Trophoblast cell (in vitro differentiated cells and primary cell): ENCODE data around the gene ZNF608.

Experiments
- DNase-seq, 2 donors: peaks; one replicate each; pipeline ENCODE4 v3.0.0-alpha.2; 2016
- H2AFZ ChIP-seq: 2 replicates; pipeline ENCODE4 v1.6.1; 2013; ENCODE audit warnings: low read length, moderate library complexity, mild to moderate bottlenecking; ENCODE audit not compliant: insufficient read depth, poor library complexity
- H2AK5ac ChIP-seq: 2 replicates; pipeline ENCODE4 v1.6.1; 2013; ENCODE audit warnings: mild to moderate bottlenecking, low read length
- H2BK120ac ChIP-seq: 2 replicates; pipeline ENCODE4 v1.6.1; 2013; ENCODE audit warnings: low read length, mild to moderate bottlenecking, moderate library complexity; ENCODE audit not compliant: insufficient read depth, poor library complexity
- H2BK12ac ChIP-seq: 2 replicates; pipeline ENCODE4 v1.6.1; 2013; ENCODE audit warnings: mild to moderate bottlenecking, low read length, moderate library complexity
- H2BK5ac ChIP-seq: 2 replicates; pipeline ENCODE4 v1.6.1; 2013; ENCODE audit warnings: low read length, low read depth, moderate library complexity, mild to moderate bottlenecking; ENCODE audit not compliant: poor library complexity
- H3K14ac ChIP-seq: 2 replicates; pipeline ENCODE4 v1.6.1; 2013; ENCODE audit warnings: mild to moderate bottlenecking, low read length
- H3K18ac ChIP-seq: 2 replicates; pipeline ENCODE4 v1.6.1; 2013; ENCODE audit warnings: mild to moderate bottlenecking, low read length
- H3K23ac ChIP-seq: 2 replicates; pipeline ENCODE4 v1.6.1; 2013; ENCODE audit warnings: low read length
- H3K27ac ChIP-seq: 2 replicates; pipeline ENCODE4 v1.5.1; 2013; ENCODE audit warnings: low read depth, mild to moderate bottlenecking, inconsistent platforms, low read length, moderate library complexity
- H3K27me3 ChIP-seq: 2 replicates; pipeline ENCODE4 v1.6.1; 2013; ENCODE audit warnings: inconsistent platforms, mild to moderate bottlenecking, low read length, moderate library complexity; ENCODE audit not compliant: insufficient read depth
- H3K36me3 ChIP-seq, 2 experiments: 1 replicate in 1 of 2; 2 replicates in 1 of 2; pipeline ENCODE4 v1.6.1; 2013; ENCODE audit warnings: low read length in 2 of 2, mild to moderate bottlenecking in 2 of 2, moderate library complexity in 1 of 2; ENCODE audit not compliant: insufficient read depth in 2 of 2, control insufficient read depth in 1 of 2
- H3K4ac ChIP-seq: 2 replicates; pipeline ENCODE4 v1.6.1; 2013; ENCODE audit warnings: low read depth, mild to moderate bottlenecking, low read length, moderate library complexity
- H3K4me1 ChIP-seq, 2 experiments: 1 replicate in 1 of 2; 2 replicates in 1 of 2; pipeline ENCODE4 v1.6.1; 2013; ENCODE audit warnings: low read length in 2 of 2, mild to moderate bottlenecking in 2 of 2, moderate library complexity in 1 of 2; ENCODE audit not compliant: insufficient read depth in 2 of 2, control insufficient read depth in 1 of 2
- H3K4me2 ChIP-seq: 2 replicates; pipeline ENCODE4 v1.6.1; 2013; ENCODE audit warnings: inconsistent platforms, mild to moderate bottlenecking, low read length, moderate library complexity
- H3K4me3 ChIP-seq: 2 replicates; pipeline ENCODE4 v1.5.1; 2013; ENCODE audit warnings: mild to moderate bottlenecking, low read depth, low read length, inconsistent platforms
- H3K79me1 ChIP-seq: one replicate; pipeline ENCODE4 v1.6.1; 2013; ENCODE audit warnings: low read length
- H3K79me2 ChIP-seq: 2 replicates; pipeline ENCODE4 v1.6.1; 2013; ENCODE audit warnings: low read length, mild to moderate bottlenecking; ENCODE audit not compliant: control insufficient read depth, insufficient read depth, poor library complexity
- H3K9ac ChIP-seq: 2 replicates; pipeline ENCODE4 v1.6.1; 2013; ENCODE audit warnings: mild to moderate bottlenecking, low read length
- H3K9me3 ChIP-seq: 2 replicates; pipeline ENCODE4 v1.6.1; 2013; ENCODE audit warnings: low read depth, mild to moderate bottlenecking, control low read depth, inconsistent platforms, low read length; ENCODE audit not compliant: insufficient read depth
- H4K12ac ChIP-seq: 2 replicates; pipeline ENCODE4 v1.6.1; 2013; ENCODE audit warnings: low read depth, mild to moderate bottlenecking, low read length, moderate library complexity
- H4K8ac ChIP-seq: 2 replicates; pipeline ENCODE4 v1.6.1; 2013; ENCODE audit warnings: low read depth, mild to moderate bottlenecking, low read length, moderate library complexity
- H4K91ac ChIP-seq: one replicate; pipeline ENCODE4 v1.6.1; 2013; ENCODE audit warnings: low read depth, mild to moderate bottlenecking, low read length, moderate library complexity
- WGBS: extraction: QIAGEN DNeasy Blood & Tissue Kit; methylation state at CpG from one replicate; pipeline ENCODE4 v1.1.7; 2013; ENCODE audit warnings: missing lambda C conversion rate; ENCODE audit not compliant: insufficient read length, insufficient coverage; ENCODE audit errors: extremely low coverage; 5-methylcytosine and 5-hydroxymethylcytosine counted together

ZNF608 gene

DNA sequence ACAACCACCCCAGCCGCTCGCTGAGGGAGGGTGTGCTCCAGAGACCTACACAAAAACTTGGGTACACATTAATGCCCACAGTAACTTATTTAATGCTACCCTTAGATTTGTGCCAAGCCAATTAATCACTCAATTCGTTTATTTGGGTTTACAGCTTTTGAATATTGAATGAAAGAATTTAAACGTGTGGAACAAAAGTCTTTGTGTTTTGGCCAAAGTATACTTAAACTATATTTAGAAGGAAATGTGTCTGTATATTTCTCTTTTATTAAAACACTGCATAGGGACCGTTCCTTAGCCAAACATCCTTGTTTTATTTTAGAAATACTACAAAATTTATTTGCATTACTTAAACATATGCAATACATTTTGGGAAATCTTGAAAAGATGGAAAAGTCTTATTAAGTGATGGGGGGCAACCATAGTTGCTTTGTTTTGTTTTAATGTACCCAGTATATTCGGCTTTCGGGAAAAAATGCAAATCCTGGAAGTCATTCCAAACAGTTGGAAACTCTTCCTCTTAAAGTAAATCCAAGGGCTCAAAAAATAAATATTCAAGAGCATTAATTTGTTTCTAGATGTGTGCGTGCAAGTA lies 11.8 kb downstream of the ZNF608 start:
- Histone ChIP-seq H2AFZ (no peak overlapping the region), H3K79me2 (no peaks in the 10 kb centered on the region), H3K27ac (no peak overlapping the region), H3K4me2 (peak overlapping the region; percentile 55), H3K14ac (no peak overlapping the region), H3K18ac (no peak overlapping the region), H2AK5ac (no peak overlapping the region), H3K4ac (peak overlapping the region; percentile 43), H3K36me3 (no peaks in the 10 kb centered on the region), H4K91ac (no peak overlapping the region), H2BK120ac (no peak overlapping the region), H4K8ac (no peak overlapping the region), H2BK5ac (no peak overlapping the region), H3K9me3 (no peaks in the 10 kb centered on the region), H3K27me3 (no peaks in the 10 kb centered on the region), H3K4me1 (peaks cover 8 to 16% of the 10 kb centered on the region in 2 experiments), H3K9ac (no peak overlapping the region), H3K23ac (no peak overlapping the region), H3K79me1 (peaks cover 5% of the 10 kb centered on the region), H3K4me3 (no peak overlapping the region), H4K12ac (no peak overlapping the region), H2BK12ac (no peak overlapping the region)
- WGBS = no CpG with 5 or more reads among the region's 8 CpGs
- DNase-seq = no peak

DNA sequence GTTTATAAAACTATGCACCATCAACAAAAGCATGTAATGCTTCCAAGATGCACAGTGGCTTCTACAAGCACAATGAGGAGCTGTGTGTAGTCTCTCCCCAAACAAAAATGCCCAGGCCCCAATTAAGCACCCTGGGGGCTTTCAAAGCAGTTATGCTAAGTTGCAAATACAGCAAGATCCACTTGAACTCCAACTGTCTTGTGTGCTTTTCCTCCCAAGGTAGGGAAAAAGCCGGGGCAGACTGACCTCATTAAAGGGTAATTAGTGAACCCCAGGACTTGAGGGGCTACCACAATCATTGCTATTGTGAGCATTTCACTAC lies 13.1 kb downstream of the ZNF608 start:
- Histone ChIP-seq H2BK12ac (no peak overlapping the region), H3K27me3 (no peaks in the 10 kb centered on the region), H3K18ac (no peak overlapping the region), H3K79me2 (peaks cover 2% of the 10 kb centered on the region), H3K4ac (no peak overlapping the region), H3K4me2 (no peak overlapping the region), H3K4me1 (peaks cover 8 to 16% of the 10 kb centered on the region in 2 experiments), H2BK120ac (no peak overlapping the region), H3K9me3 (no peaks in the 10 kb centered on the region), H3K14ac (no peak overlapping the region), H2AK5ac (peak overlapping the region; percentile 37), H3K4me3 (no peak overlapping the region), H3K36me3 (no peaks in the 10 kb centered on the region), H4K8ac (no peak overlapping the region), H3K27ac (no peak overlapping the region), H3K79me1 (peaks cover 4% of the 10 kb centered on the region), H3K23ac (no peak overlapping the region), H2AFZ (no peak overlapping the region), H4K12ac (no peak overlapping the region), H4K91ac (no peak overlapping the region), H3K9ac (no peak overlapping the region), H2BK5ac (no peak overlapping the region)
- DNase-seq = no peak
- no CpG with 5 or more reads among the region's 1 CpG for WGBS

DNA sequence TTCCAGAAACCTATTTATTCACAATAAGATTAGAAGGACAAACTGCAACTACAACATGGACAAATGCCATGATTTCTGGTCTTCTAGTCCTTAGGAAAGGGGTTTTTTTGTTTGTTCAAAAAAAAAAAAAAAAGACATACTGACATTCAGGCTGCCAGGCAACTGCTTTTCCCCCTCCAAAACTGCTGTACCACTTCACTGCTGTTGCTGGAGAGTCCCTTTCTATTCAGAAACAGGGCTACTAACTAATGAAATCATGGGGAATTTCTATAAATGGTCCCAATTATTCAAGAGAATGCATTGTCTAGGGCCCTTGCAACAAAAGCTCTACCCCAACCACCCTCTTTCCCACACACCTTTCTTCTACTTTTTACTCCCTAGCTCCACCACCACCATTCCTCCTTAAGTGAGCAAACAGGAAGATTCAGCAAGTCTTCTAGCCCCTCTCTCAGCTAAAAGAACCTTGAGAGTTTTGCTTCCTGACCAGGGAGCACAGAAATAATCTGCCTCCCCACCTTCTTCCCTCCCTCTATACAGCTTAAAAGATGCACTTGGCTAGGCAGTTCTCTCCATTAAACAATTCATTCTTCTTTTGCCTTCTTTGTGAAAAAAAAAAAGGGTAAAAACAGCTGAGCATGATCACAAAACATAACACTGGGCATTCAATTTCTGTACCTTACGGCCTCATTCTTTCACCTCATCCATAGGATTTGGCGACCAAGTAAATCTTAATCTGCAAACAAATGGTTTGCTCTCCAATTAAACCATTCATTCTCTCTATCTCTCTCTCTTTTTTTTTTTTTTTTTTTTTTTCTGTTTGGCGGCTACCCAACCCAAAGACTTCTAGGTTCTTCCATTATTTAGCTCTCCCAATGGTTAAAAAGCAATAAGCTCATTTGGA lies 13.8 kb downstream of the ZNF608 start:
- no peak overlapping the region for H3K4me2 ChIP-seq
- no CpG with 5 or more reads among the region's 3 CpGs for WGBS
- H3K27ac ChIP-seq = no peak overlapping the region
- H3K27me3 ChIP-seq = no peaks in the 10 kb centered on the region
- no peak overlapping the region for H4K91ac ChIP-seq
- H3K9ac ChIP-seq = no peak overlapping the region
- H3K23ac ChIP-seq = no peak overlapping the region
- H4K12ac ChIP-seq = no peak overlapping the region
- DNase-seq = no peak
- no peak overlapping the region for H3K4ac ChIP-seq
- H3K9me3 ChIP-seq = no peaks in the 10 kb centered on the region
- H2BK5ac ChIP-seq = no peak overlapping the region
- H2BK120ac ChIP-seq = no peak overlapping the region
- peaks cover 2% of the 10 kb centered on the region for H3K79me2 ChIP-seq
- peaks cover 4% of the 10 kb centered on the region for H3K79me1 ChIP-seq
- no peak overlapping the region for H2AK5ac ChIP-seq
- no peak overlapping the region for H2AFZ ChIP-seq
- H4K8ac ChIP-seq = no peak overlapping the region
- no peak overlapping the region for H2BK12ac ChIP-seq
- no peak overlapping the region for H3K4me3 ChIP-seq
- no peak overlapping the region for H3K14ac ChIP-seq
- peaks cover 8 to 16% of the 10 kb centered on the region in 2 experiments for H3K4me1 ChIP-seq
- H3K18ac ChIP-seq = no peak overlapping the region
- no peaks in the 10 kb centered on the region for H3K36me3 ChIP-seq

DNA sequence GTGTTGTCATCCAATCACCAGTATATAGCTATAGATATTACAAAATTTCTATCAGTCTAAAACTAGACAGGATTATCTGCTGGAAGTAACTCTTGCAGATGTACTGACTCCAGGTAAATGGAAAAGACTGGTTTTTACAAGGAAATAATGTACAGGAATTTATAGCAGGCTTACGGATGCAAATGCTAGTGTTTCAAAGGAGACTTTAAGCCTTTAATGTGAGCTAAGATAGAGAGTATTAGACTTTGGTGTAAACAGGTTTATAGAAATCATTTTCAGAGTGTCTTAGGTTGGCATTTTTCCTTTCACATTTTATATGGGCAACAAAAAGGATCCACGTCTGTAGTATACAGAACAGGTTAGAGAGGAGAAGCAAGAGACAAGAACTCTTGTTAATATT lies 16.1 kb downstream of the ZNF608 start:
- H2BK120ac ChIP-seq = no peak overlapping the region
- no peak for DNase-seq
- H2AK5ac ChIP-seq = no peak overlapping the region
- H4K8ac ChIP-seq = no peak overlapping the region
- peaks cover 6 to 14% of the 10 kb centered on the region in 2 experiments for H3K4me1 ChIP-seq
- no CpG with 5 or more reads among the region's 2 CpGs for WGBS
- no peaks in the 10 kb centered on the region for H3K27me3 ChIP-seq
- H4K91ac ChIP-seq = no peak overlapping the region
- H3K4me3 ChIP-seq = no peak overlapping the region
- no peaks in the 10 kb centered on the region for H3K36me3 ChIP-seq
- H2AFZ ChIP-seq = no peak overlapping the region
- H3K79me2 ChIP-seq = peaks cover 2% of the 10 kb centered on the region
- no peak overlapping the region for H3K4me2 ChIP-seq
- H3K14ac ChIP-seq = no peak overlapping the region
- no peak overlapping the region for H3K23ac ChIP-seq
- no peak overlapping the region for H2BK12ac ChIP-seq
- no peaks in the 10 kb centered on the region for H3K9me3 ChIP-seq
- H4K12ac ChIP-seq = no peak overlapping the region
- H3K79me1 ChIP-seq = peaks cover 2% of the 10 kb centered on the region
- H2BK5ac ChIP-seq = no peak overlapping the region
- H3K4ac ChIP-seq = no peak overlapping the region
- no peak overlapping the region for H3K27ac ChIP-seq
- no peak overlapping the region for H3K9ac ChIP-seq
- no peak overlapping the region for H3K18ac ChIP-seq
